RWPE1 (cell line): ENCODE data around the gene RNF181.
A peak's percentile ranks its signal among the peaks of the same experiment; 100 is the strongest.
"Not testable (repeated sequence)": the region's sequence is repeated elsewhere in the genome, so short reads cannot be mapped to it uniquely, and the experiment has no call there.

Experiments
- CTCF ChIA-PET: fragments of 350-600 bp; sonication (Branson Sonifier 250); formaldehyde crosslinking; extraction: SDS; loops from one replicate; lab custom pipeline; 2021; lab: Yijun Ruan, JAX
- POLR2A ChIA-PET: fragments of 400-600 bp; formaldehyde crosslinking; extraction: SDS; loops from one replicate; lab custom pipeline; 2020; ENCODE audit warnings: antibody characterized with exemption; ENCODE audit not compliant: low non-redundant PET; lab: Yijun Ruan, JAX
- DNase-seq: peaks from one replicate; pipeline ENCODE4 v3.0.0; 2012; ENCODE audit warnings: low spot score
- H3K27ac ChIP-seq: fragments of 450-650 bp; 2 replicates; pipeline ENCODE4 v1.5.1; 2017
- CTCF ChIP-seq: fragments of 450-650 bp; conservative IDR thresholded peaks from 2 replicates; pipeline ENCODE4 v1.5.1; 2017; ENCODE audit warnings: low read depth, mild to moderate bottlenecking

The RNF181 gene

GRCh38 chr2:85607268-85608215 is 12.0 kb downstream of the RNF181 start:
- TF ChIP-seq CTCF = no peak
- ChIA-PET CTCF (interaction anchor here (0.6 to 0.7 kb wide), 2 partner anchors 26 to 57 kb away, joined by 3 to 5 read pairs; no protein-coding TSS in a partner anchor), POLR2A (interaction anchor here (0.7 kb wide), 1 partner anchor 189 kb away, joined by 6 read pairs; no protein-coding TSS in a partner anchor)
- no peak for DNase-seq
- H3K27ac ChIP-seq = no peak overlapping the region; the same call in 1 of the 2 replicates

DNA sequence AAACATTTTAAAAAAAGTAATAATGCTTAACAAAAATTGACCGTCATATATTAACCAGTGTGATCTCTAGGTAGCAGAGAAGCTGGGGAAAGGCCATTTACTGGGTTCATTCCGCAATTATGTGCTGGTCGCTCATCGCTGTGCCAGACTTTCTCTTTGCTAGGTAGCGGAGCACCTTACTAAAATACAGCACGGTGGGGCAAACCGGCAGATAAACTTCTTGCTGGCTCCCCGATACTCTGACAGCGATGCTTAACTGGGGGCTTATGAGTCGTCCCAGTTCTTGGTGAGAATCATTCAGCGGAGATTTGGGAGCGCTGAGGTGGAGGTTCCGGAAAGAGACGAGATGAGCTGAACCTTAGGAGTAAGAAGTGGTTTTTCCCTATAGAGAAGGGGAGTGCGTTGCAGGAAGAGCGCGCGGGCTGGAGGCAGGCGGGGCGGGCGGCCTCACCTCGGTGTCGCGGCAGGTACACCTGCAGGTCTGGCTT is 15.7 kb downstream of the RNF181 start:
- CTCF ChIA-PET = interaction anchor here (0.7 kb wide), 1 partner anchor 419 kb away, joined by 4 read pairs; no protein-coding TSS in a partner anchor
- POLR2A ChIA-PET = interaction anchor here (0.6 to 0.8 kb wide), 4 partner anchors 9 to 525 kb away, joined by 3 to 5 read pairs (median 4); partner anchors contain the start of genes TMEM150A and VAMP8
- H3K27ac ChIP-seq = peak overlapping the region; percentile 85
- TF ChIP-seq CTCF = no peak
- DNase-seq = peak; percentile 46

- peak within 1 kb of the TSS; percentile 85 for H3K27ac ChIP-seq
- POLR2A ChIA-PET = interaction anchor here (0.6 to 0.8 kb wide), 3 partner anchors 9 to 524 kb away, joined by 3 to 5 read pairs (median 3); partner anchors contain the start of genes TMEM150A and VAMP8
- no peak for TF ChIP-seq CTCF
- CTCF ChIA-PET = interaction anchor here (0.6 kb wide), 1 partner anchor 591 kb away, joined by 3 read pairs; no protein-coding TSS in a partner anchor
- DNase-seq = peak; percentile 88
Observed at GRCh38 chr2:85611705-85612587, 16.4 kb downstream of the RNF181 start, which contains the start of gene C2orf68. Gene C2orf68, minus strand, starts transcription at chr2:85612066. Its CDS starts 82 bp downstream, at chr2:85611984.

- no peak for TF ChIP-seq CTCF
- CTCF ChIA-PET = no interaction called here
- H3K27ac ChIP-seq = peak overlapping the region; percentile 53
- no peak for DNase-seq
- POLR2A ChIA-PET = no interaction called here
Observed at GRCh38 chr2:85613717-85614515, 18.4 kb downstream of the RNF181 start.

GRCh38 chr2:85614757-85615156 is 19.2 kb downstream of the RNF181 start:
- DNase-seq, CTCF ChIA-PET, POLR2A ChIA-PET: not testable (repeated sequence)
- peak overlapping the region; percentile 85 for H3K27ac ChIP-seq

- peak overlapping the region; percentile 85 for H3K27ac ChIP-seq
- CTCF ChIA-PET = interaction anchor here (0.6 to 1.6 kb wide), 2 partner anchors 22 to 601 kb away, joined by 3 to 4 read pairs; no protein-coding TSS in a partner anchor
- POLR2A ChIA-PET = interaction anchor here (0.7 kb wide), 1 partner anchor 18 kb away, joined by 3 read pairs; no protein-coding TSS in a partner anchor
Observed at GRCh38 chr2:85615413-85615728, 19.8 kb downstream of the RNF181 start.

GRCh38 chr2:85617723-85618122 is 22.2 kb downstream of the RNF181 start:
- POLR2A ChIA-PET, DNase-seq: not testable (repeated sequence)
- CTCF ChIA-PET = interaction anchor here (1.1 kb wide), 1 partner anchor 30 kb away, joined by 4 read pairs; no protein-coding TSS in a partner anchor
- H3K27ac ChIP-seq = peak overlapping the region; percentile 59; the same call in 1 of the 2 replicates

More at GRCh38 chr2:85615413-85615728, 19.8 kb downstream of the RNF181 start:
- no peak for DNase-seq
- TF ChIP-seq CTCF = no peak
